HCT116 (cell line): Measurements from ENCODE around the gene ERGIC1.

Source experiments
- CTCF ChIP-seq, 3 experiments: fragments of 200-600 bp in 1 of 3; sonication (generic) in 1 of 3; IDR thresholded peaks in 2 of 3; conservative IDR thresholded peaks in 1 of 3; 2 replicates each; pipeline ENCODE4 v1.5.1; 2012 to 2017; ENCODE audit warnings: low read depth in 2 of 3, low read length in 2 of 3, antibody characterized with exemption in 1 of 3, borderline replicate concordance in 1 of 3, control low read depth in 1 of 3, mild to moderate bottlenecking in 1 of 3, mixed read lengths in 1 of 3, mixed run types in 1 of 3, moderate library complexity in 1 of 3; ENCODE audit not compliant: insufficient read depth in 1 of 3
- EGR1 ChIP-seq: IDR thresholded peaks from 2 replicates; pipeline ENCODE4 v1.6.1; 2012; ENCODE audit warnings: low read depth
- ELF1 ChIP-seq: IDR thresholded peaks from 2 replicates; pipeline ENCODE4 v1.6.1; 2012; ENCODE audit warnings: low read depth, borderline replicate concordance
- EZH2 ChIP-seq: fragments of 200-600 bp; sonication (generic); IDR thresholded peaks from 2 replicates; pipeline ENCODE4 v1.6.1; 2017; ENCODE audit warnings: antibody characterized with exemption, mixed run types
- EZH2phosphoT487 ChIP-seq: fragments of 200-600 bp; IDR thresholded peaks from 2 replicates; pipeline ENCODE4 v1.6.1; 2018; ENCODE audit warnings: antibody characterized with exemption, borderline replicate concordance
- JUND ChIP-seq: IDR thresholded peaks from 2 replicates; pipeline ENCODE4 v1.6.1; 2012
- MAX ChIP-seq: IDR thresholded peaks from 2 replicates; pipeline ENCODE4 v1.6.1; 2012
- POLR2A ChIP-seq: IDR thresholded peaks from 2 replicates; pipeline ENCODE4 v1.7.0; 2011; ENCODE audit warnings: borderline replicate concordance; ENCODE audit not compliant: insufficient read depth, insufficient read length; ENCODE audit errors: extremely low read depth
- ZBTB33 ChIP-seq: IDR thresholded peaks from 2 replicates; pipeline ENCODE4 v1.6.1; 2011; ENCODE audit warnings: mild to moderate bottlenecking, low read length, moderate library complexity; ENCODE audit not compliant: insufficient replicate concordance; ENCODE audit errors: extremely low read depth
- ZNF274 ChIP-seq: fragments of 200-500 bp; sonication (Bioruptor generic); IDR thresholded peaks from 2 replicates; pipeline ENCODE4 v1.6.1; 2014; ENCODE audit warnings: mild to moderate bottlenecking, low read depth, low read length, inconsistent platforms
- TF ChIP-seq, protein P1 (sequence below): IDR thresholded peaks from 2 replicates; pipeline ENCODE4 v1.6.1; 2012
- TF ChIP-seq, protein P2 (sequence below): IDR thresholded peaks from 2 replicates; pipeline ENCODE4 v1.6.1; 2012; ENCODE audit warnings: low read depth

GRCh38 chr5:172799416-172799815 is 34.6 kb upstream of the ERGIC1 start:
- no peak for TF ChIP-seq EZH2
- TF ChIP-seq CTCF (IDR thresholded peaks at IDR 0.05 in 2 of 3, conservative IDR thresholded peaks at IDR 0.05 in 1 of 3; ENCODE audit: borderline replicate concordance in 1 of 3, insufficient read depth in 1 of 3, low read depth in 2 of 3, low read length in 2 of 3), result no peak
- no peak for TF ChIP-seq POLR2A
- TF ChIP-seq ZNF274, result no peak
- TF ChIP-seq EGR1, result no peak
- no peak for TF ChIP-seq ZBTB33
- TF ChIP-seq ELF1, result no peak
- no peak for TF ChIP-seq JUND
- no peak for TF ChIP-seq EZH2phosphoT487
- no peak for TF ChIP-seq MAX
- TF ChIP-seq, protein P1, sequence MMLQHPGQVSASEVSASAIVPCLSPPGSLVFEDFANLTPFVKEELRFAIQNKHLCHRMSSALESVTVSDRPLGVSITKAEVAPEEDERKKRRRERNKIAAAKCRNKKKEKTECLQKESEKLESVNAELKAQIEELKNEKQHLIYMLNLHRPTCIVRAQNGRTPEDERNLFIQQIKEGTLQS, result no peak
- TF ChIP-seq, protein P2, sequence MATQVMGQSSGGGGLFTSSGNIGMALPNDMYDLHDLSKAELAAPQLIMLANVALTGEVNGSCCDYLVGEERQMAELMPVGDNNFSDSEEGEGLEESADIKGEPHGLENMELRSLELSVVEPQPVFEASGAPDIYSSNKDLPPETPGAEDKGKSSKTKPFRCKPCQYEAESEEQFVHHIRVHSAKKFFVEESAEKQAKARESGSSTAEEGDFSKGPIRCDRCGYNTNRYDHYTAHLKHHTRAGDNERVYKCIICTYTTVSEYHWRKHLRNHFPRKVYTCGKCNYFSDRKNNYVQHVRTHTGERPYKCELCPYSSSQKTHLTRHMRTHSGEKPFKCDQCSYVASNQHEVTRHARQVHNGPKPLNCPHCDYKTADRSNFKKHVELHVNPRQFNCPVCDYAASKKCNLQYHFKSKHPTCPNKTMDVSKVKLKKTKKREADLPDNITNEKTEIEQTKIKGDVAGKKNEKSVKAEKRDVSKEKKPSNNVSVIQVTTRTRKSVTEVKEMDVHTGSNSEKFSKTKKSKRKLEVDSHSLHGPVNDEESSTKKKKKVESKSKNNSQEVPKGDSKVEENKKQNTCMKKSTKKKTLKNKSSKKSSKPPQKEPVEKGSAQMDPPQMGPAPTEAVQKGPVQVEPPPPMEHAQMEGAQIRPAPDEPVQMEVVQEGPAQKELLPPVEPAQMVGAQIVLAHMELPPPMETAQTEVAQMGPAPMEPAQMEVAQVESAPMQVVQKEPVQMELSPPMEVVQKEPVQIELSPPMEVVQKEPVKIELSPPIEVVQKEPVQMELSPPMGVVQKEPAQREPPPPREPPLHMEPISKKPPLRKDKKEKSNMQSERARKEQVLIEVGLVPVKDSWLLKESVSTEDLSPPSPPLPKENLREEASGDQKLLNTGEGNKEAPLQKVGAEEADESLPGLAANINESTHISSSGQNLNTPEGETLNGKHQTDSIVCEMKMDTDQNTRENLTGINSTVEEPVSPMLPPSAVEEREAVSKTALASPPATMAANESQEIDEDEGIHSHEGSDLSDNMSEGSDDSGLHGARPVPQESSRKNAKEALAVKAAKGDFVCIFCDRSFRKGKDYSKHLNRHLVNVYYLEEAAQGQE, result no peak
